NCI-H1417 (cell line): Measurements from ENCODE around the gene ASCC3.
"Not testable (repeated sequence)": the region's sequence is repeated elsewhere in the genome, so short reads cannot be mapped to it uniquely, and the experiment has no call there.

Experiments
- DNase-seq, 3 experiments: peaks; one replicate each; lab custom pipeline; 2025; lab: John Stamatoyannopoulos, UW

Gene ASCC3

GRCh38 chr6:100880853-100881706 lies at the start of gene ASCC3:
Gene ASCC3, minus strand, starts transcription at chr6:100881329. Its CDS starts 13,332 bp downstream, at chr6:100867997.
- peak; percentile 89 to 97 (median 96) for DNase-seq

GRCh38 chr6:100925749-100926148 lies 44.6 kb upstream of the ASCC3 start:
- DNase-seq: no peak

GRCh38 chr6:100924534-100925227 lies 43.6 kb upstream of the ASCC3 start:
- DNase-seq: no peak

GRCh38 chr6:100923481-100924165 lies 42.5 kb upstream of the ASCC3 start:
- no peak for DNase-seq

- DNase-seq: no peak
These were observed 39.0 kb upstream of the ASCC3 start for GRCh38 chr6:100920028-100920605.

GRCh38 chr6:100918152-100918551 lies 37.0 kb upstream of the ASCC3 start:
- DNase-seq: no peak

- no peak for DNase-seq
These were observed 34.7 kb upstream of the ASCC3 start for GRCh38 chr6:100915876-100916275.

- no peak for DNase-seq
These were observed 32.5 kb upstream of the ASCC3 start for GRCh38 chr6:100913400-100914276.

- no peak for DNase-seq
These were observed 25.2 kb upstream of the ASCC3 start for GRCh38 chr6:100906325-100906724.

- DNase-seq: no peak
These were observed 23.9 kb upstream of the ASCC3 start for GRCh38 chr6:100905067-100905466.

GRCh38 chr6:100904316-100904715 lies 23.2 kb upstream of the ASCC3 start:
- DNase-seq: no peak

- DNase-seq: no peak
These were observed 20.5 kb upstream of the ASCC3 start for GRCh38 chr6:100901582-100901981.

- DNase-seq: no peak
These were observed 18.1 kb upstream of the ASCC3 start for GRCh38 chr6:100899202-100899601.

GRCh38 chr6:100897671-100898070 lies 16.5 kb upstream of the ASCC3 start:
- no peak for DNase-seq

- DNase-seq: no peak
These were observed 12.6 kb upstream of the ASCC3 start for GRCh38 chr6:100893743-100894142.

GRCh38 chr6:100892693-100893092 lies 11.6 kb upstream of the ASCC3 start:
- DNase-seq: no peak

GRCh38 chr6:100892116-100892515 lies 11.0 kb upstream of the ASCC3 start:
- DNase-seq: no peak

- DNase-seq: no peak
These were observed 9.9 kb upstream of the ASCC3 start for GRCh38 chr6:100891079-100891478.

- DNase-seq: not testable (repeated sequence)
These were observed 9.5 kb upstream of the ASCC3 start for GRCh38 chr6:100890646-100891045.

- no peak for DNase-seq
These were observed 8.2 kb upstream of the ASCC3 start for GRCh38 chr6:100889351-100889750.

- DNase-seq: no peak
These were observed 4.9 kb upstream of the ASCC3 start for GRCh38 chr6:100886076-100886475.
